GM18519 (cell line): ENCODE measurements around the gene KIAA0825.
A peak's percentile ranks its signal among the peaks of the same experiment; 100 is the strongest.
"Not testable (repeated sequence)": the region's sequence is repeated elsewhere in the genome, so short reads cannot be mapped to it uniquely, and the experiment has no call there.

ENCODE experiments used
- ATAC-seq: cut with Tn5 transposase; IDR thresholded peaks from one replicate; pipeline ENCODE4 v1.9.1; 2021; ENCODE audit warnings: mild to moderate bottlenecking, moderate library complexity; ENCODE audit not compliant: unreplicated experiment, low FRiP score

Gene KIAA0825

DNA sequence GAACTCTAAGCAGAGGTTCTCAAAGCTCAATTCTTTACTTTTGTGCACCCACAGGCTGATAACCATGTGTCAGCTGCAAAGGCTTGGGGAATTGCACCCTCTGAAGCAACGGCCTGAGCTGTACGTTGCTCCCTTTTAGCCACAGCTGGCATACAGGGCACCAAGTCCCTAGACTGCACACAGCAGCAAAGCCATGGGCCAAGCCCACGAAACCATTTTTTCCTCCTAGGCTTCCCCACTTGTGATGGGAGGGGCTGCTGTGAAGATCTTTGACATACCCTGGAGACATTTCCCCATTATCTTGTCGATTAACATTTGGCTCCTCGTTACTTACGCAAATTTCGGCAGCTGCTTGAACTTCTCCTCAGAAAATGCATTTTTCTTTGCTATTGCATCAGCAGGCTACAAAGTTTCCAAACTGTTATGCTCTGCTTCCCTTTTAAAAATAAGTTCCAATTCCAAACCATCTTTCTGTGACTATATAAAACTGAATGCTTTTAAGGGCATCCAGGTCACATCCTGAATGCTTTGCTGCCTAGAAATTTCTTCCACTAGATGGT, 23.0 kb downstream of the KIAA0825 start:
- no peak for ATAC-seq

DNA sequence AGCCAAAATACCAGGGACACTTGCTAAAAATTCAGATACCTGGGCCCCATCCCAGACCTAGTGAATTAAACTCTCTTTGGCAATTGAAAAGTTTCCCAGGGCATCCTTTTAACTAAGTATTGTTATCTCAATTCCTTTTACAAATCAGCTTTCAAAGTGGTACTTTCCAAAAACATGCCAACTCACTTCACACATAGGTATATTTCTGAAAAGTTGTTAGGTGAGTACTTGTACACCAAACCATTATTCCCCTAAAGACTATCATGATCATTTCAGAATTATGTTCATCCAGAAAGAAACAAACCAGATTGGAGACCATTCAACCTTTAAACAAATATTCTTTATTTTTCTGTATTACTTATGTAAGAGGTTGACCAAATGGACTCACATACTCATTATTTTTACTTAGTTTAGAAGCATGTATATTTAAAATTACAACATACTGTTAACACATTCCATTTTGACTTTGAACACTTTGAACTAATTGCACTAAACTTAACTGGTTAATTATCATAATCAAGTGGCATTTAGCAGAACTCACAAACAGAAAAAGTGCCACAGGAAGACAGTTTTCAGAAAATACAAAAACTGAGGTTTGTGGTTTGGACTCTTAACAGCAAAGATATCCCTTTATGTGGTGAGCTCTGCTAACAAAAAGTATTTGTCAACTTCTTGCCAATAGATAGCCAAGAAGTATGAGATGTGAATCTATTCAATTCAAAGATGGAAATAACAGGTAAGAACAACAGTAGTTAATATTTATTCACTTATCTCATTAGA, 40.7 kb downstream of the KIAA0825 start:
- ATAC-seq, result peak; percentile 73

DNA sequence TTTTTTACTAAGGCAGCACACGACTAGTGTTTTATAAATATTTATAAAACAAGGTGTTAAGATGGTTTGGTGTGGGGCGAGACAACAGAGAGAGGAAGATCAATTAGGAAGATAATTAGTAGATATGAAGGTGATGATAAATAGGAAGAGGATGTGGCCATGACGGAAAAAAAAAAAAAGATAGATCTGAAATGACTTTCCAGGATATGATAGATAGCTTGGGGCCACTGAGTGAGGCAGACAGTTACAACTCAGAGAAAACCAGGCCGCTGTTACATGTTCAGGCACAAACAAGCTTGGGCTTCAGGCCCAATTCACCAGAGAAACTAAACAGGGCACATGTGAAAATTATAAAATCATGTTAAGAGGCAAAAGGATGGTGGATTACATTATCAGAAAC, 43.2 kb downstream of the KIAA0825 start:
- no peak for ATAC-seq

DNA sequence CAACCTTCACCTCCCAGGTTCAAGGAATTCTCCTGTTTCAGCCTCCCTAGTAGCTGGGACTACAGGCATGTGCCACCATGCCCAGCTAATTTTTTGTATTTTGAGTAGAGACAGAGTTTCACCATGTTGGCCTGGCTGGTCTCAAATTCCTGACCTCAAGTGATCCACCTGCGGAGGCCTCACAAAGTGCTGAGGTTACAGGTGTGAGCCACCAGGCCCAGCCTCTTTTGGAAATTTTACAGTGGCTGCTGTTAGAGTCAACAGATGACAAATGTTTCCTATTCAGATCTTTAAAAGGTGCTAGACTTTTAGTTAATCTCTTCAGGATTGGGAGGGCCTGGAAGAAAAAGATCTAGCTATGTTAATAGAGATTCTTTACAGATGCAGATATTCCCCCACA, 45.1 kb downstream of the KIAA0825 start:
- ATAC-seq, result not testable (repeated sequence)

DNA sequence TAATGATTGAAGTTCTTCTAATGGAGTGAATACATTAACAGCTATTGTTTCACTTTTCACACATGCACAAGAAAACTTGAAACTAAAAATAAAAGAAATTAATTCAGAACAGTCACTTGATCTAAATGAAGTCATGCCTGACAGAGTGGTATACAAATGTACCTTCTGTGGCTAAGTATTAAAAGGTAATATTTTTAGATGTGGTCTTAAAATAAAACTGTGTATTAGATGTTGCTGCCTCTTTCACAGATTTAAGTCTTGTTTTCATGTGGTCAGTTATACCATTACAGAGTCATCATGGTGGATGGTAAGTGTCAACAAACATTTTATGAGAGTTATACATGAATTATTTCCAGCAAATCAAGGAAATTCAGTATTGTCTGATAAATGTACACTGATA, 47.0 kb downstream of the KIAA0825 start:
- no peak for ATAC-seq

DNA sequence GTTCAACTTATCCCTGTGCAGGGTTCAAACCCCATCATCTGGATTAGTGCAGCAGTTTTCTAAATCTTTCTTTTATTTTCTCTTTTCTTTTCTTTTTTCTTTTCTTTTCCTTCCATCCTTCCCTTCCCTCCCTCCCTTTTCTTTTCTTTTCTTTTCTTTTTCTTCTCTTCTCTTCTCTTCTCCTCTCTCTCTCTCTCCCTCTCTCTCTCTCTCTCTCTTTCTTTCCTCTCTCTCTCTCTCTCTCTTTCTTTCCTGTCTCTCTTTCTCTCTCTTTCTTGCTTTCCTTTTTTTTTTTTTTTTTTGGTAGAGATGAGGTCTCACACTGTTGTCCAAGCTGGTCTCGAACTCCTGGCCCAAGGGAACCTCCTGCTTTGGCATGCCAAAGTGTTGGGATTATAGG, 53.6 kb downstream of the KIAA0825 start:
- ATAC-seq, result no peak

DNA sequence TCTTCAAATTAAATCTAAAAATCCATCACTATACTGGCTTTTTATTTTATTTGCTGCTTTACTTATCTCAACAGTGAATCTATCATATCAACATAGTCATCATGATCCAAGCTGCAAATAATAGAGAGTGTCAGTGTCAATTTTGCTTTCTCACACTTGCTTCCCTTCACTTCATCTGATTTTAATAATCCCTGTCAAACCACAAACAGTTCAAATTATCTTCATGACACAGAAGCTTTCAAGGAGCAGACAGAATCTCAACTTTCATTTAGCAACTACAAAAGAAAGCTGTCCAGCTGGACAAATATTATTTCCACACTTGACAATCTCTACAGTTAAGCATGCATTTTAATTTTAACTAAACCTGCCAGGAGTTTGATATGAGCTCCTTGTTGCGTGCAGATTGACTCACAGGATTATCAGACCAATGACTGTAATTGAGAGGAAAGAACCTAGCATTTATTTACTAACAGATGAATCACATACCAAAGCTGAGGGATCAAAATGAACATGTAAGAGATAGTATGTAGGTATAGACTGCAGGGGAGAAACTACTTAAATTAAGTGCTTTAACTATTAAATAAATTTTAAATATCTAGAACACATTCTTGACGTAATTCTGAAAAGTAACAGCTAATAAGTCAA, 56.0 kb downstream of the KIAA0825 start:
- ATAC-seq, result no peak

DNA sequence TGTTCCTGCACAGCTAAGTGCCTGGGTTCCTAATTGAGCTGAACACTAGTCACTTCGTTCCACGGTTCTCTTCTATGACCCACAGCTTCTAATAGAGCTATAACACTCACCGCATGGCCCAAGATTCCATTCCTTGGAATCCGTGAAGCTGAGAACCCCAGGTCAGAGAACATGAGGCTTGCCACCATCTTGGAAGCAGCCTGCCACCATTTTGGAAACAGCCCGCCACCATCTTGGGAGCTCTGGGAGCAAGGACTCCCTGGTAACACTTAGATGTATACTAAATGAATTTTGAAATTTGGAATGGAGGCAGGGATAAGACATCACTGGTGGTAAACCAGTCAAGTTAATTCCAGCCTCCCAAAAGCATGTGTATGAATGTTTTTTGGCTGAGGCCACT, 60.4 kb downstream of the KIAA0825 start:
- ATAC-seq, result no peak

DNA sequence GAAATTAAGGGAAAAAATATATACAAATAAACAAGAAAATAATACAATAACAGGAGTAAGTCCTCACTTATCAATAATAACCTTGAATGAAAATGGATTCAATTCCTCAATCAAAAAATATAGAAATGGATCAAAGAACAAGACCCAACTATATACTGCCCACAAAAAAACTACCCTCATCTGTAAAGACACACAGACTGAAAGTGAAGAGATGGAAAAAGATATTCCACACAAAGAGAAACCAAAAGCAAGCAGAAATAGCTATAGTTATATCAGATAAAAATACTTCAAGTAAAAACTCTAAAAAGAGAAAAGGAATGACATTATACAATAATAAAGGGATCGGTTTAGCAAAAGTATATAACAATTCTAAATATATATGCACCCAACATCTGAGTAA, 66.5 kb downstream of the KIAA0825 start:
- no peak for ATAC-seq

DNA sequence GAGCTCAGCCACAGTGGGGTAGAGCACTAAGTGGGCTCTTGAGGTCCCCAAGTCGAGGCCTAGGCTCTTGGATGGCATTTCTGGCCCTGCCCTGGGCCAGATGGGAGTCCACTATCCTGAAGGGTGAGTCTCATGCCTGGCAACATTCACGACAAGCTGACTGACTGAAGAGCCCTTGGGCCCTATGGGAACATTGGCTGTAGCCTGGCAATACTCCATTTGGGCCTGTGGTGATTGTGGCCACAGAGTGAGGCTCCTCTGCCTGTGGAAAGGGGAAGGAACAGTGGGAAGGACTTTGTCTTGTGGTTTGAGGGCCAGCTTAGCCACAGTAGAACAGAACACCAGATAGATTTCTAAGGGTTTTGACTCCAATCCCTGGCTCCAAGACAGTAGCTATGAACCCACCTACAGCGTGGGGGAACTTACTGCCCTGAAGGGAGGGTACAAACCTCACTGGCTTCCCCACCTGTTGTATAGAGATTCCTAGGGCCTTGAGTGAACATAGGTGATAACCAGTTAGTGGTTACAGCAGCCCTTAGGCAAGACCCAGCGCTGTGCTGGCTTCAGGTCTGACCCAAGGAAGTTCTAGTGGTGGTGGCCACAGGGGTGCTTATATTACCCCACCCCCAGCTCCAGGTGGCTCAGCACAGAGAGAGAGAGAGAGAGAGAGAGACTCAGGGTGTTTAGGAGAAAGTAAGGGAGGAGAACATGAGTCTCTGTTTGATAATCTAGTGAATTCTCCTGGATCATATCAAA, 72.4 kb downstream of the KIAA0825 start:
- ATAC-seq, result no peak

DNA sequence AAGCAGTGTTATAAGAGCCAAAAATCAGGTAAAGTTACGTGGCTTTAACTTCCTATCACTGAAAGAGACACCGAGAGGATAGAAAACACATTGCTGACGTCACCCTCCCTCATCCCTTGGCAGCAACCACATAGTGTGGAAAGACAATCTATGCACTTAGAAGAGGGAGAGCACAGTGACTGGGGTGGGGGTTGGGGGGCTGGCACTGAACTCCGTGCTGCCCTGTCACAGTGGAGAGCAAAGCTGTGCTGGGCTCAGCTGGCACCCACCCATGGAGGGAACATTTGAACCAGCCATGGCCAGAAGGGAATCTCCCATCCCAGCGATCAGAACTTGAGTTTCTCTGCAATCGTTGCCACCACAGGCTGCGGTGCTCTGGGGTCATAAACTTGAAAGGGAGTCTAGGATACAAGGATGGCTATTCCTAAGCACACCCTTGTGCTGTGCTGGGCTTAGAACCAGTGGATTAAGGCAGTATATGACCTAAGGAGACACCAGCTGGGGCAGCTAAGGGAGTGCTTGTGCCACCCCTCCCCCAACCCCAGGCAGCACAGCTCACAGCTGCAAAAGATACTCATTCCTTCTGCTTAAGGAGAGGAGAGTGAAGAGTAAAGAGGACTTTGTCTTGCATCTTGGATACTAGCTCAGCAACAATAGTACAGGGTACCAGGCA, 73.4 kb downstream of the KIAA0825 start:
- ATAC-seq, result no peak

DNA sequence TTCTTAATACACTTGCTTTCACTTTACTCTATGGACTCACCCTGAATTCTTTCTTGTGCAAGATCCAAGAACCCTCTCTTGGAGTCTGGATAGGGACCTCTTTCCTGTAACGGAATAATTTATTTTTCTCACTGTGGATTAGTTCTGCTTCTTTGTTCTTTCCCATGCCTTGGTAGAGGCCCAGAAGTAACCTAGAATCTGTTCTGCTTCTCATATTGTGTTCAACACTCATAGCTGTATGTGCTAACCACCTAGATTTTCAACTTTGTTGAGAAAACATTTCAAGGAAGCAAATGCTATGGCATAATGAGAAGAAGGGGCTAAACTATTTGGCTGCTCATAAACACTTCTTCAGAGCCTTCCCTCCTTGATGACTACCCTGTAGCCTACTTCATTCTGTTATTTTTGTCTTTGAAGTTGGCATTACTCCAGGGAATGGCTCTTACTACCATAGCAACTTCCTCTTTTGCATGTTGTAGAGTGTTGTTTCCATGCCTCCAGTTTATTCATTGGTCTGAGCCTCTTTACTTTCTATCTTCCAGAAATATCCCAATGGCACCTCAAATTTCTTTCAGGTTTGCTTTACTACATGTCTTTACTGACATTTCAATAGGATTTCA, 74.3 kb downstream of the KIAA0825 start:
- ATAC-seq, result peak; percentile 72

DNA sequence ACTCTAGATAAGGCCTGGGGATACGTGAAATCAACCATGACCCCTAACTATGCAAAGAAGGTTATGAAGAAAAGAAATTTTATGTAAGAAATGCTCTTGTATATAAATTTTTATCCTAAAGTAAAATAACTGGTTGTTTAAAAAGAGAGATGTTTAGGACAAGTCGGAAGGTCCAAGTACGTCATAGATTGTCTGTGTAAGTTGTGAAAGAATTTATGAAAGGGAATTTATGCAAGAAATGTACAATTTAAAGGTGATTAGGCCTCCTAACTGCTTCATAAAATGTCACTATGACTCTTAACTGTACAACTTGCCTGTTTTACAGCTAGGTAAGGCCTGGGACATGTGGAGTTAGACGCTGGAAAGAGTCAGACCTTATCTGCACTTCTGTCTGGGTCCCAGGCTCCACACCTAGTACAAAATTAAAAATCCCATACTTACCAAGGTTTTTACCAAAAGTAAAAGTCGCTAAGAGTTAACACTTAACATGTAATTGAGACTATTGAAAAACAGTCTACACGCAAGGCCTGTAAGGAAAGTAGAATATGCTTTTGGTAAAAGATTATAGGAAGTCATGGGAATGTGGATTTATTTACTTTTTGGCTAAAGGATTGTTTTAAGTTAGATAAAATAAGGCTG, 77.4 kb downstream of the KIAA0825 start:
- no peak for ATAC-seq

DNA sequence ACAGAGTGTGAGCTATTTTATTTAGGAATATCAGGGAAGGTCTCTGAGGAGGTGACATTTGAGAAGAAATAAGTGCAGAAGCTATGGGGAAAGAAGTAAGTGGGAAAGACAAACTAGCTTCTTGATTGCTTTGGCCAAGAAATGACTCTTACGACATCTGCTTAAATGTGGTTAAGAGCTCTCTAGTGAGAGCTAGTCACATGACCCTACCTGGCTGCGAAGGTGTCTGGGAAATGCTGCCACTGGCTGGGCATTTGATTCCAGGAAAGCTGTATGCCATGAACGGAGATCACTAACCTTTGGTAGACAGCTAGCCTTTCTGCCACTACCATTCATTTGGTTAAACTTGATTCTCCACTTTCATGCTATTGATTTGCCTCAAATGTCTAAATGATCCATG, 80.1 kb downstream of the KIAA0825 start:
- ATAC-seq, result no peak

DNA sequence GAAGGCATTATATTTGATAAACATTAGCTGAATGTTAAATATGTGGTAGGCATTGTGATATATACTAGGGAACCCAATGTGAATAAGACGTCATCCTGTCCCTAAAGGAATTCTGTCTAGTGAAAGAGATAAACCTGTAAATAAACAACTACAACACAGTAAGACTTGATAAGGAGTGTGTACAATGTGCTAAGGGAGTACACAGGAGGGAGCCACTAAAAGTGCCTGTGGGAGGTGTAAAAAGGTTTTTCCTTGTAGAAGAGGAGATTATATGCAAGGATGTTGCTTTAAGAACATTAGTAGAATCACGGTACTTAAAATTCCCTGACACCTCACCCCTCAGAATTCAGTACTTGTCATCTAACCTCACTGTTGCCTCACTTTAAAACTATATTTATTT, 91.7 kb downstream of the KIAA0825 start:
- ATAC-seq, result no peak

DNA sequence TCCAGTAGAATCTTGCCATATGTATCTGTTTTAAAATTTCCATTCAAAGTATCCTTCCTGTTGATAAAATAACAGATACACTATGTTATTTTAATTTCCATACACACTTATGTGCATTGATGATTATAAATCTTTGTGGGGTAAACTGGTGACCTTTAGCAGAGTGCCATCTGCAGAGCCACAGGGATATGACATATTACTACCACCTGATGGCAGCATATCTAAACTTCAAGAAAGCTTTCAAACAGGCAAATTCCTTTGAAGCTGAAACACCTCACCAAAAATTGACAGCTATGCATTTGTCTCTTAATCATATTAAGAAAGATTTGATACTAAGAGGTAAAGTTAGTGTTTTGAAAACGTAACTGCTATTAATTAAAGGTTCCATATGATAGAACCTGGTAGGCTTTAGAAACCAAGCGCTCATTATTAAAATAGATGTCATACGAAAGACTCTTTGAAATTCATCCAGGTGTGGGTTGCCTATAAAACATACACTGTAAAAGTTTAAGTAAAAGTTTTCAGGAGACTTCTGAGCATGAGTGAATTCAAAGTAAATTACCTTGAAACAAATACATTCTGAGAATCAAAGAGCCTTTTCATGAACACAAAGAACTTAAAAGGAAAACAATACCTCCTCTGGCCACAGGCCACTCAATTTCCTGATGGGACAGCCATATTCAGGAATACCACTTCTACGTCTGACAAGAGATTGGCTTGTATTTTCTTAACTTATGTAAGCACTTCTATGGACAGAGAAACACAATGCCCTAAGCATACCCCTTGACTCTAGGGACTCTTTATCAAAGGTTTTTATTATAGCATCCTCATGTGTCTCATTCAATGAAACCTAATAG, 93.3 kb downstream of the KIAA0825 start:
- ATAC-seq, result peak; percentile 85

DNA sequence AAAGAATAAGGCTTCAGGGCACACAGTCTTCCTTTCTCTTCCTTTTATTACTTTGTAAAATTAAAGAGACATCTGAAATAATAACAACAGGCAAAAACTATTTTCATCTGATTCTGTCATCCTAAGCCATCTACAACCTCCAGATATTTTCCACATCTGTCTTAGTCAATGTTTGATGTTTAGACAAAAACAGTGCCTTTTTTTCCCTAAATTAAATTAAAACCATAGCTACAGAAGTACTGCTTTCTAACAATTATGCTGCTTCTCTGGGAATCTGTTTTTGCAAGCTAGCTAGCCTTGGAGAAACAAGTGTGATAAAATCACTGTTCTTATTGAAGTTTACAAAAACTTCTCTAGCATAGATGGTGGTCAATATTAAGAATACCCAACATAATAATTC, 95.4 kb downstream of the KIAA0825 start:
- no peak for ATAC-seq

DNA sequence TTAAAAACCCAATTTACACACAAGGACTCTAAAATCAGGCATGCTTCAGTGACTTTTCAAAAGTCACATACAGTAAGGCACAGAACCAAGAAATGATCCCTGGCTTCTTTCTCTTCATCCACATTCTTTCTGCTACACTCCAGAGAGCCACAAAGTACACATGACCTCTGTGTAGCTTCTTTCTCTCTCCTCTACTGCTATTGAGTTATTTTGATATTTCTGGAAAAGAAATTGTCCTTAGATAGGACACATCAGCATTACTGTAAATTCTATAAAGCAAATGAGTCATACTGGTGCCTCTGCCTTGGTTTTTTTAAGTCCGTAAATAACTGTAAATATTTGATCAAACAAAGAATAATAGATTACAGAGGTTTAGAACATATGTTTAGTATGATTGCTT, 96.3 kb downstream of the KIAA0825 start:
- ATAC-seq, result no peak
